DND-41 (cell line): ENCODE data around the gene FMN2.

Experiments used
- ATAC-seq: fragments of 200-7000 bp; cut with Tn5 transposase; 3 replicates; pipeline ENCODE4 v1.9.1; 2021; ENCODE audit warnings: low read depth; ENCODE audit not compliant: insufficient read depth
- DNase-seq: peaks from one replicate; pipeline ENCODE4 v3.0.0-alpha.2; 2020
- H2AFZ ChIP-seq: 2 replicates; pipeline ENCODE4 v1.6.0; 2012; ENCODE audit warnings: low read depth, low read length
- H3K27ac ChIP-seq: 2 replicates; pipeline ENCODE4 v1.5.1; 2012; ENCODE audit warnings: low read length, inconsistent platforms
- H3K27me3 ChIP-seq: fragments of 200-600 bp; sonication (generic); 2 replicates; pipeline ENCODE4 v1.6.0; 2012; ENCODE audit warnings: low read length, mild to moderate bottlenecking, inconsistent platforms; ENCODE audit not compliant: insufficient read depth, poor library complexity
- H3K36me3 ChIP-seq: 2 replicates; pipeline ENCODE4 v1.5.1; 2012; ENCODE audit warnings: low read length, inconsistent platforms; ENCODE audit not compliant: insufficient read depth
- H3K4me1 ChIP-seq: 2 replicates; pipeline ENCODE4 v1.5.1; 2012; ENCODE audit warnings: mild to moderate bottlenecking, low read length; ENCODE audit not compliant: insufficient read depth
- H3K4me2 ChIP-seq: 2 replicates; pipeline ENCODE4 v1.6.0; 2012; ENCODE audit warnings: mild to moderate bottlenecking, moderate library complexity, low read length, inconsistent platforms; ENCODE audit not compliant: insufficient read depth
- H3K4me3 ChIP-seq, 2 experiments: fragments of 200-600 bp in 1 of 2; shearing (Covaris generic) in 1 of 2; 2 replicates each; pipeline ENCODE4 v1.5.1; 2012 to 2016; ENCODE audit warnings: inconsistent platforms in 2 of 2, low read length in 2 of 2, mild to moderate bottlenecking in 2 of 2, low read depth in 1 of 2, moderate library complexity in 1 of 2
- H3K79me2 ChIP-seq: 2 replicates; pipeline ENCODE4 v1.6.0; 2012; ENCODE audit warnings: low read length, inconsistent platforms; ENCODE audit not compliant: insufficient read depth
- H3K9ac ChIP-seq: 2 replicates; pipeline ENCODE4 v1.6.0; 2012; ENCODE audit warnings: low read depth, mild to moderate bottlenecking, inconsistent platforms, low read length, moderate library complexity
- H3K9me3 ChIP-seq: 2 replicates; pipeline ENCODE4 v1.5.1; 2012; ENCODE audit warnings: low read length, moderate library complexity, mild to moderate bottlenecking, inconsistent platforms; ENCODE audit not compliant: insufficient read depth, severe bottlenecking
- H4K20me1 ChIP-seq: 2 replicates; pipeline ENCODE4 v1.6.0; 2012; ENCODE audit warnings: low read length; ENCODE audit not compliant: insufficient read depth
- EZH2 ChIP-seq: IDR thresholded peaks from 3 replicates; pipeline ENCODE4 v1.6.1; 2012; ENCODE audit warnings: borderline replicate concordance, low read depth, mild to moderate bottlenecking, moderate library complexity, low read length, inconsistent platforms; ENCODE audit not compliant: severe bottlenecking
- TF ChIP-seq, protein P1 (sequence below): IDR thresholded peaks from 2 replicates; pipeline ENCODE4 v1.5.1; 2012; ENCODE audit warnings: borderline replicate concordance, low read length, moderate library complexity, mild to moderate bottlenecking; ENCODE audit not compliant: poor library complexity, severe bottlenecking; ENCODE audit errors: extremely low read depth

The FMN2 gene

DNA sequence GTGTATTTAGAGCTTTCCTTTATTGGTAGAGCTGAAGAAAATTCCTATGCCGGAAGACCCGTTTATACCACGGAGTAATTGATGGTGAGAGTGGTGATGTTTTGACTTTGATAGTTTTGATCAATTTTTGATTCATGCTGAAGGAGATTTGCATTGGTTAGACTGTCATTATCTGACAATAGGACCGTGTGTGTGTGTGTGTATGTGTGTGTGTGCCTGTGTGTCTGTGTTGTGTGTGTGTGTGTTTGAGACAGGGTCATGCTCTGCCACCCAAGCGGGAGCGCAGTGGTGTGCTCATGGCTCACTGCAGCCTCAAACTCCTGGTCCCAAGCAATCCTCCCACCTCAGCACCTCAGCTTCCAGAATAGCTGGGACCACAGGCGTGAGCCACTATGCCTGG is 9.6 kb downstream of the FMN2 start:
- H2AFZ ChIP-seq = no peak overlapping the region

DNA sequence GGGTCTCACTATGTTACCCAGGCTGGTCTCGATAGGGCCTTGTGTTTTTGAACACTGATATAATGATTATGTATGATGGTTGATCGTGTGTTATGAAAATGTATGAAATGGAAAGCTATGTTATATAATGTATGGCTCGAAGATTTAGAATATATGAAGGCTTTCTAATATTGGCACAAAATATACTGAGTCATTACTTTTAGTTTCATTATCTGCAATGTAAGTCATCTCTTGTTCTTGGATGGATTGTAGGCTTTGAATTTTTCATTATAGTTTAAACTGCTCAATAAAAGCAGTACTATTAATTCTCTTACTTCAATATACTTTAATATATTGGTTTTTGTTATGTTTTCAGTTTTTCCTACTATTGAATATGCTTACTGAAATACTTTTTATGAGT is 10.1 kb downstream of the FMN2 start:
- Histone ChIP-seq H3K79me2 (no peaks in the 10 kb centered on the region), H3K4me2 (no peak overlapping the region)
- TF ChIP-seq EZH2 = no peak
- TF ChIP-seq, protein P1, sequence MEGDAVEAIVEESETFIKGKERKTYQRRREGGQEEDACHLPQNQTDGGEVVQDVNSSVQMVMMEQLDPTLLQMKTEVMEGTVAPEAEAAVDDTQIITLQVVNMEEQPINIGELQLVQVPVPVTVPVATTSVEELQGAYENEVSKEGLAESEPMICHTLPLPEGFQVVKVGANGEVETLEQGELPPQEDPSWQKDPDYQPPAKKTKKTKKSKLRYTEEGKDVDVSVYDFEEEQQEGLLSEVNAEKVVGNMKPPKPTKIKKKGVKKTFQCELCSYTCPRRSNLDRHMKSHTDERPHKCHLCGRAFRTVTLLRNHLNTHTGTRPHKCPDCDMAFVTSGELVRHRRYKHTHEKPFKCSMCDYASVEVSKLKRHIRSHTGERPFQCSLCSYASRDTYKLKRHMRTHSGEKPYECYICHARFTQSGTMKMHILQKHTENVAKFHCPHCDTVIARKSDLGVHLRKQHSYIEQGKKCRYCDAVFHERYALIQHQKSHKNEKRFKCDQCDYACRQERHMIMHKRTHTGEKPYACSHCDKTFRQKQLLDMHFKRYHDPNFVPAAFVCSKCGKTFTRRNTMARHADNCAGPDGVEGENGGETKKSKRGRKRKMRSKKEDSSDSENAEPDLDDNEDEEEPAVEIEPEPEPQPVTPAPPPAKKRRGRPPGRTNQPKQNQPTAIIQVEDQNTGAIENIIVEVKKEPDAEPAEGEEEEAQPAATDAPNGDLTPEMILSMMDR = no peak

More for the DNA sequence above, 9.6 kb downstream of the FMN2 start:
- no peak for ATAC-seq
- H4K20me1 ChIP-seq = no peaks in the 10 kb centered on the region
- H3K27ac ChIP-seq = no peak overlapping the region
- H3K9me3 ChIP-seq = no peaks in the 10 kb centered on the region
- no peaks in the 10 kb centered on the region for H3K36me3 ChIP-seq
- no peak overlapping the region for H3K4me2 ChIP-seq
- H3K79me2 ChIP-seq = no peaks in the 10 kb centered on the region
- H3K4me3 ChIP-seq = no peak overlapping the region
- no peaks in the 10 kb centered on the region for H3K27me3 ChIP-seq
- H3K4me1 ChIP-seq = no peaks in the 10 kb centered on the region
- TF ChIP-seq, protein P1 = no peak
- H3K9ac ChIP-seq = no peak overlapping the region
- DNase-seq = no peak

DNA sequence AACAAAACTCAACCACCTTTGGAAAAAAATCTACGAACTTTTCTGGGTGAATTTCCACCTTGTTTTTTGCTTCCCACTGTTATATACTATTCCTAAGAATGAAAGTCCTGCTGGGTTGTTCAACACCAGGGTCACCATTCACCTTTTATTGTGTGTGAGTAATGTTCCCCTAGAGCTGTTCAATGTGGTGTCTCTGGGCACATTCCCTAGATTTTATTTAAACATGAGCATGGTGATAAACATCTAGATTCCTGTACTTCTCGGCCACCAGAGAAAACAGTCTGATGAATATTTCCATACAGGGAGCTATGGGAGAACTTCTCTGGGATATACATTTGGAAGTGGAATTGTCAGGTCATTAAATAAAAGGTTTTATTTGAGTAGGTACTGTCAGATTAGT is 13.0 kb downstream of the FMN2 start:
- Histone ChIP-seq H3K36me3 (no peaks in the 10 kb centered on the region), H3K4me1 (no peaks in the 10 kb centered on the region), H3K4me3 (no peak overlapping the region), H4K20me1 (no peaks in the 10 kb centered on the region), H3K9ac (no peak overlapping the region), H3K27ac (no peak overlapping the region), H3K4me2 (no peak overlapping the region), H3K79me2 (no peaks in the 10 kb centered on the region), H3K9me3 (no peaks in the 10 kb centered on the region), H2AFZ (no peak overlapping the region), H3K27me3 (no peaks in the 10 kb centered on the region)
- ATAC-seq = no peak
- TF ChIP-seq EZH2 = no peak
- TF ChIP-seq, protein P1 = no peak
- no peak for DNase-seq

More for the DNA sequence above, 10.1 kb downstream of the FMN2 start:
- H2AFZ ChIP-seq = no peak overlapping the region
- H3K4me3 ChIP-seq = no peak overlapping the region
- ATAC-seq (no peak), DNase-seq (no peak)
- H4K20me1 ChIP-seq = no peaks in the 10 kb centered on the region
- no peaks in the 10 kb centered on the region for H3K36me3 ChIP-seq
- no peaks in the 10 kb centered on the region for H3K4me1 ChIP-seq
- no peaks in the 10 kb centered on the region for H3K9me3 ChIP-seq
- no peak overlapping the region for H3K9ac ChIP-seq
- no peaks in the 10 kb centered on the region for H3K27me3 ChIP-seq
- no peak overlapping the region for H3K27ac ChIP-seq
